Urothelium cell line (cell line): ENCODE data around the gene ACTRT1.

Experiments
- DNase-seq: peaks from one replicate; pipeline ENCODE4 v3.0.0; 2011; ENCODE audit warnings: low spot score, mixed read lengths
- FAIRE-seq: peaks from 2 replicates; lab custom pipeline; 2011; peaks lifted over from hg19 to GRCh38; lab: Jason Lieb, UNC

The ACTRT1 gene

GRCh38 chrX:128052303-128052702, at the start of gene ACTRT1:
Gene ACTRT1, minus strand, starts transcription at chrX:128052403. Its CDS starts 197 bp downstream, at chrX:128052206.
- FAIRE-seq: no peak

GRCh38 chrX:128078545-128078944, 26.3 kb upstream of the ACTRT1 start:
- FAIRE-seq (no peak), DNase-seq (no peak)

More at GRCh38 chrX:128052303-128052702, at the start of gene ACTRT1:
- DNase-seq: no peak

GRCh38 chrX:128057421-128057820, 5.2 kb upstream of the ACTRT1 start:
- DNase-seq (no peak), FAIRE-seq (no peak)

- FAIRE-seq (no peak), DNase-seq (no peak)
Observed at GRCh38 chrX:128051526-128051925, 677 bp downstream of the ACTRT1 start.

GRCh38 chrX:128035318-128035717, 16.9 kb downstream of the ACTRT1 start:
- no peak for FAIRE-seq
- DNase-seq: no peak

GRCh38 chrX:128021566-128021965, 30.6 kb downstream of the ACTRT1 start:
- FAIRE-seq: no peak
- DNase-seq: no peak

- FAIRE-seq: no peak
Observed at GRCh38 chrX:128020701-128021100, 31.5 kb downstream of the ACTRT1 start.

GRCh38 chrX:128019218-128019617, 33.0 kb downstream of the ACTRT1 start:
- FAIRE-seq (no peak), DNase-seq (no peak)

More at GRCh38 chrX:128020701-128021100, 31.5 kb downstream of the ACTRT1 start:
- DNase-seq: peak; percentile 8

- no peak for FAIRE-seq
- no peak for DNase-seq
Observed at GRCh38 chrX:128012015-128012414, 40.2 kb downstream of the ACTRT1 start.

- no peak for FAIRE-seq
Observed at GRCh38 chrX:128007882-128008281, 44.3 kb downstream of the ACTRT1 start.

More at GRCh38 chrX:128007882-128008281, 44.3 kb downstream of the ACTRT1 start:
- DNase-seq: no peak
